IPS-18a (cell line): ENCODE results near the gene VRK3.
"Not testable (repeated sequence)": the region's sequence is repeated elsewhere in the genome, so short reads cannot be mapped to it uniquely, and the experiment has no call there.

Experiments used
- H3K27ac ChIP-seq: one replicate; pipeline ENCODE4 v1.5.1; 2013; ENCODE audit warnings: low read length
- H3K27me3 ChIP-seq: one replicate; pipeline ENCODE4 v1.6.1; 2013; ENCODE audit warnings: mild to moderate bottlenecking, low read length; ENCODE audit not compliant: control insufficient read depth, insufficient read depth
- H3K36me3 ChIP-seq: one replicate; pipeline ENCODE4 v1.6.1; 2013; ENCODE audit warnings: low read depth, low read length; ENCODE audit not compliant: control insufficient read depth
- H3K4me1 ChIP-seq: one replicate; pipeline ENCODE4 v1.6.1; 2013; ENCODE audit warnings: low read depth, low read length; ENCODE audit not compliant: control insufficient read depth
- H3K4me3 ChIP-seq: one replicate; pipeline ENCODE4 v1.5.1; 2013; ENCODE audit warnings: low read length
- H3K9ac ChIP-seq: one replicate; pipeline ENCODE4 v1.6.1; 2013; ENCODE audit warnings: mild to moderate bottlenecking, low read length, moderate library complexity
- H3K9me3 ChIP-seq: one replicate; pipeline ENCODE4 v1.6.1; 2013; ENCODE audit warnings: low read depth, low read length; ENCODE audit not compliant: control insufficient read depth

Gene VRK3

GRCh38 chr19:50025022-50025793, at the start of gene VRK3:
Gene VRK3, minus strand, starts transcription at chr19:50025372. Its CDS starts 9,210 bp downstream, at chr19:50016162.
- H3K4me1 ChIP-seq: peaks cover 5% of the 10 kb centered on the region
- H3K4me3 ChIP-seq: peak within 1 kb of the TSS; percentile 85
- H3K36me3 ChIP-seq: no peaks in the 10 kb centered on the region
- H3K27ac ChIP-seq: peak within 1 kb of the TSS; percentile 70
- peak within 1 kb of the TSS; percentile 73 for H3K9ac ChIP-seq
- H3K9me3 ChIP-seq: no peaks in the 10 kb centered on the region
- H3K27me3 ChIP-seq: no peaks in the 10 kb centered on the region

GRCh38 chr19:50068382-50068781, 43.2 kb upstream of the VRK3 start:
- H3K4me1 ChIP-seq, H3K27ac ChIP-seq, H3K36me3 ChIP-seq, H3K27me3 ChIP-seq, H3K4me3 ChIP-seq, H3K9ac ChIP-seq: not testable (repeated sequence)
- peaks cover 30% of the 10 kb centered on the region for H3K9me3 ChIP-seq

GRCh38 chr19:50067575-50067974, 42.4 kb upstream of the VRK3 start:
- H3K27me3 ChIP-seq: no peaks in the 10 kb centered on the region
- no peak overlapping the region for H3K27ac ChIP-seq
- peaks cover 32% of the 10 kb centered on the region for H3K9me3 ChIP-seq
- H3K36me3 ChIP-seq: no peaks in the 10 kb centered on the region
- no peak overlapping the region for H3K9ac ChIP-seq
- H3K4me3 ChIP-seq: no peak overlapping the region
- H3K4me1 ChIP-seq: no peaks in the 10 kb centered on the region

DNA sequence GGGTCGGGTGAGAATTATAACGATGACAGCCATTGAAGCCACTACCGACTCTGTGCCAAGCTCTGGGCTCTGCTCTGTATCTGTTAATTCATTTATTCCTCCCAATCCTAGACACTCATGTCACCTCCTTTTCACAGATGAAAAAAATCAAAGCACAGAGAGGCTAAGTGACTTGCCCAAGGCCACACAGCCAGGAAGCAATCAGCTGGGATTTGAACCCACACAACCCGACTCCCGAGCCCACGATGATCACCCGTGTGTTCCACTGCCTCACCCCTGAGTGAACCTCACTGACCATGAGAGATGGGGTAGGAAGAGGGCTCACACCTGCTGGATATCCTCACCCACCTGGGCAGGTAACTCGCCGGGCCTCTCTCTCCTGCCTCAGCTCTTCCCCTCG, 40.8 kb upstream of the VRK3 start:
- no peak overlapping the region for H3K9ac ChIP-seq
- H3K4me1 ChIP-seq: no peaks in the 10 kb centered on the region
- H3K27ac ChIP-seq: no peak overlapping the region
- H3K4me3 ChIP-seq: no peak overlapping the region
- no peaks in the 10 kb centered on the region for H3K36me3 ChIP-seq
- H3K27me3 ChIP-seq: no peaks in the 10 kb centered on the region
- peaks cover 45% of the 10 kb centered on the region for H3K9me3 ChIP-seq

DNA sequence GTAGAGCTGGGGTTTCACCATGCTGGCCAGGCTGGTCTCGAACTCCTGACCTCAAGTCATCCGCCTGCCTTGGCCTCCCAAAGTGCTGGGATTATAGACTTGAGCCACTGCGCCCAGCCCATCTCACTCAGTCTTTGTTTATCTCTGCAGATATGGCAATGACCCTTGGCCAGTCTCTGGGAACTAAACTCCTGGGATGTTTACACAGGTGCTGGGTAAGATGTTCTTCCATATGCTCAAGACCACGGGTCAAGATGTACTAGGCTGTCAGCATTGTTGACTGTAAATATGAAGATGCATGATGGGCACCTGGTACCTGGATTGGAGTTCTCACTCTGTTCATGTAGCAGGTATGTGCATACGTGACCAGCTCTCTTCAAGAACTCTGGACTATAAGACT, 36.5 kb upstream of the VRK3 start:
- H3K27me3 ChIP-seq: no peaks in the 10 kb centered on the region
- H3K27ac ChIP-seq: no peak overlapping the region
- no peak overlapping the region for H3K9ac ChIP-seq
- H3K9me3 ChIP-seq: peaks cover 58% of the 10 kb centered on the region
- H3K4me1 ChIP-seq: no peaks in the 10 kb centered on the region
- H3K4me3 ChIP-seq: no peak overlapping the region
- H3K36me3 ChIP-seq: no peaks in the 10 kb centered on the region

DNA sequence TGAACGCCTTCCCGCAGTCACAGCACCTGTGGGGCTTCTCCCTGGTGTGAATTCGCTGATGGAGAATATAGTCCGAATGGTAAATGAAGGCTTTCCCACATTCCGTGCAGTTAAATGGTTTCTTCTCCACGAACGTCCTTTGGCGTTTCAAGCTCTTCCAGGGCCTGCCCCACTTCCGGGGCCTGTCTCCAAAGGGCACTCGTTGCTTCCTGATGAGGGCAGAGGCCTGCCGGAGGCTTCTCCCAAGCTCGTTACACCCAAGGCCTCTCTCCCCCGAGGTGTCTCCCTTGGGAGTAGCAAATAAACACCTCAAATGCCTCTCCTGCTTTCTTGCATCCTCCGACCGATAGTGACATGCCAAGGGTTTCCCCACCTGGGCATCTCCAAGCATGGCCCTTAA, 34.9 kb upstream of the VRK3 start:
- Histone ChIP-seq H3K4me3 (no peak overlapping the region), H3K27ac (no peak overlapping the region), H3K27me3 (no peaks in the 10 kb centered on the region), H3K36me3 (no peaks in the 10 kb centered on the region), H3K4me1 (no peaks in the 10 kb centered on the region), H3K9ac (no peak overlapping the region), H3K9me3 (peaks cover 51% of the 10 kb centered on the region)

GRCh38 chr19:50059045-50059444, 33.9 kb upstream of the VRK3 start:
- Histone ChIP-seq H3K4me1 (no peaks in the 10 kb centered on the region), H3K27me3 (no peaks in the 10 kb centered on the region), H3K9ac (no peak overlapping the region), H3K36me3 (no peaks in the 10 kb centered on the region), H3K27ac (no peak overlapping the region), H3K9me3 (peaks cover 49% of the 10 kb centered on the region), H3K4me3 (no peak overlapping the region)

- Histone ChIP-seq H3K4me1 (no peaks in the 10 kb centered on the region), H3K9me3 (peaks cover 50% of the 10 kb centered on the region), H3K36me3 (no peaks in the 10 kb centered on the region), H3K27me3 (no peaks in the 10 kb centered on the region), H3K4me3 (no peak overlapping the region), H3K9ac (no peak overlapping the region), H3K27ac (no peak overlapping the region)
These were observed 33.3 kb upstream of the VRK3 start for GRCh38 chr19:50058425-50058824.

GRCh38 chr19:50053119-50053518, 27.9 kb upstream of the VRK3 start:
- Histone ChIP-seq H3K4me3 (no peak overlapping the region), H3K9ac (no peak overlapping the region), H3K4me1 (no peaks in the 10 kb centered on the region), H3K36me3 (no peaks in the 10 kb centered on the region), H3K27me3 (no peaks in the 10 kb centered on the region), H3K27ac (no peak overlapping the region), H3K9me3 (peaks cover 6% of the 10 kb centered on the region)

DNA sequence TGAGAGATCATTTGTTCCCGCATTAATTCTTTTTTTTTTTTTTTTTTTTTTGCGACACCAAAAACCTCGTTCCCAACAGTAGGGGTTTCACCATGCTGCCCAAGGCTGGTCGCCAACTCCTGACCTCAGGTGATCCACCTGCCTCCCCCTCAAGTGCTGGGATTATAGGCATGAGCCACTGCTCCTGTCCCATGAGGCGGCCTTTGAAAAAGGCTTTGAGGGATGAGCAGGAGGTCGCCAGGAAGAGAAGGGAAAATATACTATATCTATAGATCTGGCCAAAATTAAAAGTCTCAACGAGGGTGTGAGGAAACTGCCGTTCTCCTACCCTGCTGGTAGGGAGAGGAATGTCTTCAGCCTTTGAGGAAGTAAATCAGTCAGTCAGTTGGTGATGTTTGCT, 26.8 kb upstream of the VRK3 start:
- no peak overlapping the region for H3K4me3 ChIP-seq
- H3K9me3 ChIP-seq: peaks cover 6% of the 10 kb centered on the region
- no peak overlapping the region for H3K27ac ChIP-seq
- no peaks in the 10 kb centered on the region for H3K4me1 ChIP-seq
- H3K36me3 ChIP-seq: peaks cover 3% of the 10 kb centered on the region
- H3K27me3 ChIP-seq: no peaks in the 10 kb centered on the region
- H3K9ac ChIP-seq: no peak overlapping the region

GRCh38 chr19:50051228-50051895, 26.2 kb upstream of the VRK3 start:
- Histone ChIP-seq H3K4me3 (peak overlapping the region; percentile 71), H3K9me3 (peaks cover 12% of the 10 kb centered on the region)
- not testable (repeated sequence) for H3K9ac ChIP-seq, H3K27me3 ChIP-seq, H3K27ac ChIP-seq, H3K36me3 ChIP-seq, H3K4me1 ChIP-seq
